K562 (cell line): Measurements from ENCODE around the gene CPED1. TPM values are rescaled to one million over a fixed set of nuclear protein-coding genes. Genes with fewer than 3 reads are reported as not detected.

Source experiments
- ATAC-seq: fragments of 200-7000 bp; cut with Tn5 transposase; 3 replicates; pipeline ENCODE4 v1.9.1; 2020; ENCODE audit warnings: moderate library complexity
- BruUV-seq: library from RNA; stranded (reverse); fragments of 400-500 nt; replicated peaks from 2 replicates; lab custom pipeline; 2021; lab: Mats Ljungman, UMichigan
- CTCF ChIA-PET: fragments of 300-600 bp; formaldehyde crosslinking; extraction: SDS; loops from one replicate; lab custom pipeline; 2021; ENCODE audit warnings: low intra/inter-chr PET ratio; lab: Yijun Ruan, JAX
- POLR2A ChIA-PET: fragments of 300-600, 350-650 bp; sonication (Branson Sonifier 250); formaldehyde crosslinking; extraction: SDS; loops from one replicate; lab custom pipeline; 2021; ENCODE audit warnings: antibody characterized with exemption, inconsistent platforms; lab: Yijun Ruan, JAX
- DNase-seq, 4 experiments: peaks; one replicate each; pipeline versions ENCODE4 v3.0.0 to v3.0.0-alpha.2; 2011 to 2018; ENCODE audit warnings: low spot score in 3 of 4, mixed read lengths in 3 of 4; ENCODE audit errors: extremely low read depth in 1 of 4
- FAIRE-seq: peaks from 2 replicates; lab custom pipeline; 2011; peaks lifted over from hg19 to GRCh38; lab: Jason Lieb, UNC
- H2AFZ ChIP-seq: 2 replicates; pipeline ENCODE4 v1.6.0; 2011; ENCODE audit warnings: low read depth, low read length, control low read depth, inconsistent platforms
- H3K27ac ChIP-seq: fragments of 200-600 bp; 3 replicates; pipeline ENCODE4 v1.8.0; 2011; ENCODE audit warnings: low read depth, mild to moderate bottlenecking, control low read depth, inconsistent platforms, low read length, moderate library complexity, mixed read lengths; ENCODE audit errors: extremely low read depth
- H3K27me3 ChIP-seq, 2 experiments: fragments of 300-600 bp in 1 of 2; 2 replicates in 1 of 2; 3 replicates in 1 of 2; pipeline versions ENCODE4 v1.6.0 to v1.8.0; 2011; ENCODE audit warnings: inconsistent platforms in 2 of 2, low read length in 2 of 2, mild to moderate bottlenecking in 1 of 2, mixed read lengths in 1 of 2, moderate library complexity in 1 of 2; ENCODE audit not compliant: control insufficient read depth in 2 of 2, insufficient read depth in 2 of 2
- H3K36me3 ChIP-seq: fragments of 300-600 bp; 3 replicates; pipeline ENCODE4 v1.8.0; 2011; ENCODE audit warnings: mild to moderate bottlenecking, low read length, inconsistent platforms; ENCODE audit not compliant: control insufficient read depth, insufficient read depth
- H3K4me1 ChIP-seq, 2 experiments: fragments of 200-600 bp in 1 of 2; replicated peaks in 1 of 2; 2 replicates in 1 of 2; 3 replicates in 1 of 2; pipeline versions ENCODE4 v1.5.1 to v1.8.0; 2011; ENCODE audit warnings: inconsistent platforms in 2 of 2, low read length in 2 of 2, mild to moderate bottlenecking in 1 of 2, mixed read lengths in 1 of 2, moderate library complexity in 1 of 2; ENCODE audit not compliant: control insufficient read depth in 2 of 2, insufficient read depth in 2 of 2
- H3K4me2 ChIP-seq: 2 replicates; pipeline ENCODE4 v1.6.1; 2011; ENCODE audit warnings: low read length, control low read depth, inconsistent platforms, mixed read lengths; ENCODE audit not compliant: insufficient read depth
- H3K4me3 ChIP-seq: fragments of 200-600 bp; sonication (generic), shearing (Covaris generic); 2 replicates; pipeline ENCODE4 v1.5.1; 2016; ENCODE audit warnings: control low read depth, inconsistent platforms
- H3K79me2 ChIP-seq: fragments of 200-600 bp; 3 replicates; pipeline ENCODE4 v1.8.0; 2011; ENCODE audit warnings: low read length, inconsistent platforms; ENCODE audit not compliant: control insufficient read depth, insufficient read depth
- H3K9ac ChIP-seq, 2 experiments: 2 replicates each; pipeline versions ENCODE4 v1.6.0 to v1.6.1; 2011; ENCODE audit warnings: low read depth in 2 of 2, low read length in 2 of 2, control low read depth in 1 of 2, inconsistent platforms in 1 of 2, mild to moderate bottlenecking in 1 of 2, mixed read lengths in 1 of 2; ENCODE audit not compliant: insufficient read depth in 1 of 2
- H3K9me1 ChIP-seq: one replicate; pipeline ENCODE4 v1.6.0; 2011; ENCODE audit warnings: inconsistent platforms, mild to moderate bottlenecking, low read length, moderate library complexity; ENCODE audit not compliant: control insufficient read depth, insufficient read depth
- H3K9me3 ChIP-seq: replicated peaks from 2 replicates; pipeline ENCODE4 v1.5.1; 2011; ENCODE audit warnings: low read depth, low read length, inconsistent platforms; ENCODE audit not compliant: control insufficient read depth, insufficient read depth
- H4K20me1 ChIP-seq: replicated peaks from 2 replicates; pipeline ENCODE4 v1.6.1; 2011; ENCODE audit warnings: low read length, inconsistent platforms, mixed read lengths; ENCODE audit not compliant: control insufficient read depth, insufficient read depth
- ARHGAP35 ChIP-seq: fragments of 450-650 bp; IDR thresholded peaks from 2 replicates; pipeline ENCODE4 v1.6.1; 2018; ENCODE audit not compliant: partially characterized antibody
- CHD1 ChIP-seq: fragments of 200-600 bp; sonication (generic); IDR thresholded peaks from one replicate; pipeline ENCODE4 v1.6.1; 2012; ENCODE audit warnings: mild to moderate bottlenecking, moderate library complexity, low read length, inconsistent platforms
- DIDO1 ChIP-seq: fragments of 450-650 bp; IDR thresholded peaks from 2 replicates; pipeline ENCODE4 v1.6.1; 2016; ENCODE audit warnings: low read depth, missing biosample characterization, missing genetic modification characterization
- DMBX1 ChIP-seq: fragments of 250-450 bp; sonication (Bioruptor Pico); IDR thresholded peaks from 2 replicates; pipeline ENCODE4 v1.8.0; 2022; ENCODE audit warnings: inconsistent platforms, mild to moderate bottlenecking, moderate library complexity, borderline replicate concordance
- ERF ChIP-seq: fragments of 450-650 bp; formaldehyde crosslinking; IDR thresholded peaks from 2 replicates; pipeline ENCODE4 v1.4.0; 2020; ENCODE audit warnings: mild to moderate bottlenecking, mixed read lengths
- FOXM1 ChIP-seq, 2 experiments: fragments of 450-650 bp in 1 of 2; sonication (generic) in 1 of 2; formaldehyde crosslinking in 1 of 2; IDR thresholded peaks; 2 replicates each; pipeline versions ENCODE4 v1.6.1 to v1.9.0; 2017 to 2022; ENCODE audit warnings: low read depth in 2 of 2, mild to moderate bottlenecking in 2 of 2, missing genetic modification reagents in 1 of 2, moderate library complexity in 1 of 2
- MAFG ChIP-seq: fragments of 450-650 bp; conservative IDR thresholded peaks from 2 replicates; pipeline ENCODE4 v1.6.1; 2016; ENCODE audit warnings: missing genetic modification characterization, missing compliant biosample characterization
- MTA1 ChIP-seq: fragments of 450-650 bp; IDR thresholded peaks from 2 replicates; pipeline ENCODE4 v1.6.1; 2017; ENCODE audit warnings: borderline replicate concordance
- POLR2AphosphoS5 ChIP-seq: IDR thresholded peaks from 2 replicates; pipeline ENCODE4 v1.6.1; 2011; ENCODE audit warnings: mild to moderate bottlenecking, low read depth, low read length, moderate library complexity; ENCODE audit not compliant: control insufficient read depth, insufficient read depth
- PYGO2 ChIP-seq: fragments of 450-650 bp; IDR thresholded peaks from 2 replicates; pipeline ENCODE4 v1.6.1; 2016; ENCODE audit warnings: mild to moderate bottlenecking, missing genetic modification characterization, moderate library complexity, missing compliant biosample characterization
- RBFOX2 ChIP-seq: fragments of 200-400 bp; formaldehyde crosslinking; IDR thresholded peaks from 2 replicates; pipeline ENCODE4 v1.6.1; 2017; ENCODE audit warnings: low read depth, mild to moderate bottlenecking, low read length, moderate library complexity
- SMARCA4 ChIP-seq: fragments of 450-650 bp; IDR thresholded peaks from 2 replicates; pipeline ENCODE4 v1.6.1; 2016
- SMARCB1 ChIP-seq: IDR thresholded peaks from 2 replicates; pipeline ENCODE4 v1.6.1; 2011; ENCODE audit warnings: improper control_type of control experiment, low read depth; ENCODE audit not compliant: insufficient read length
- SREBF1 ChIP-seq: fragments of 150-350 bp; IDR thresholded peaks from 2 replicates; pipeline ENCODE4 v1.6.1; 2014; ENCODE audit warnings: antibody characterized with exemption, low read depth, low read length, borderline replicate concordance
- STAT5B ChIP-seq: fragments of 250-450 bp; sonication (Bioruptor Pico); IDR thresholded peaks from 2 replicates; pipeline ENCODE4 v1.8.0; 2021; ENCODE audit warnings: mild to moderate bottlenecking, inconsistent platforms
- ZNF197 ChIP-seq: fragments of 200-800 bp; sonication (Bioruptor generic); IDR thresholded peaks from 2 replicates; pipeline ENCODE4 v1.6.1; 2016; ENCODE audit warnings: low read depth, missing genetic modification characterization, missing compliant biosample characterization
- ZNF23 ChIP-seq: fragments of 250-450 bp; sonication (Bioruptor Pico); IDR thresholded peaks from 2 replicates; pipeline ENCODE4 v1.4.0; 2020; ENCODE audit warnings: mild to moderate bottlenecking
- ZNF766 ChIP-seq: fragments of 200-800 bp; sonication (Bioruptor generic); conservative IDR thresholded peaks from 2 replicates; pipeline ENCODE4 v1.6.1; 2016; ENCODE audit warnings: missing genetic modification characterization, missing compliant biosample characterization
- WGBS: fragments of 100-300 bp; shearing (Covaris generic); methylation state at CpG from one replicate; pipeline ENCODE4 v1.1.6; 2016; ENCODE audit warnings: low coverage, mixed read lengths; ENCODE audit not compliant: insufficient coverage; ENCODE audit errors: missing lambda C conversion rate; 5-methylcytosine and 5-hydroxymethylcytosine counted together
- in situ Hi-C: fragments of 300-500 bp; cut with MboI; formaldehyde crosslinking; loops from 4 replicates; pipeline ENCODE4 v1.15.0; 2018; ENCODE audit warnings: inconsistent platforms, mixed read lengths
- intact Hi-C: fragments of 100-400 bp; cut with micrococcal nuclease; formaldehyde crosslinking; loops from 2 replicates; pipeline ENCODE4 v1.14.2; 2022
- polyA plus RNA-seq, 8 experiments: library from polyadenylated mRNA; depleted of rRNA in 4 of 8; stranded (reverse) in 5 of 8; unstranded in 3 of 8; fragments of >200 nt; fragmentation: Nextera tagmentation in 2 of 8; fragmentation: Illumina TruSeq in 1 of 8; extraction: Ambion mirVana in 2 of 8; extraction: Trizol in 1 of 8; gene quantifications; 2 replicates each; pipeline versions ENCODE4 v1.2.1 to v1.2.3, GENCODE V29; 2011 to 2014; ENCODE audit warnings: inconsistent platforms in 1 of 8, missing spikeins in 1 of 8
- total RNA-seq, 7 experiments: library from RNA; depleted of rRNA in 6 of 7; stranded (reverse); fragments of >200 nt in 6 of 7; fragmentation: Illumina TruSeq in 2 of 7; extraction: Trizol in 2 of 7; gene quantifications; 2 replicates each; pipeline versions ENCODE4 v1.2.1 to v1.2.3, GENCODE V29; 2011 to 2021; ENCODE audit warnings: low replicate concordance in 1 of 7
- TF ChIP-seq, protein P1 (sequence below): sonication (generic); formaldehyde crosslinking; IDR thresholded peaks from 2 replicates; pipeline ENCODE4 v1.8.0; 2022; ENCODE audit warnings: missing genetic modification reagents, mild to moderate bottlenecking, moderate library complexity, borderline replicate concordance
- TF ChIP-seq, protein P2 (sequence below): fragments of 250-450 bp; sonication (Bioruptor Pico); IDR thresholded peaks from 2 replicates; pipeline ENCODE4 v1.5.0; 2022; ENCODE audit warnings: mild to moderate bottlenecking

The CPED1 gene
- total and polyA plus RNA-seq, 9 of the 15 experiments (the other 6 are each of a cell fraction or from before 2014, with no cell fraction given): 195 to 393 (median 290) TPM

DNA sequence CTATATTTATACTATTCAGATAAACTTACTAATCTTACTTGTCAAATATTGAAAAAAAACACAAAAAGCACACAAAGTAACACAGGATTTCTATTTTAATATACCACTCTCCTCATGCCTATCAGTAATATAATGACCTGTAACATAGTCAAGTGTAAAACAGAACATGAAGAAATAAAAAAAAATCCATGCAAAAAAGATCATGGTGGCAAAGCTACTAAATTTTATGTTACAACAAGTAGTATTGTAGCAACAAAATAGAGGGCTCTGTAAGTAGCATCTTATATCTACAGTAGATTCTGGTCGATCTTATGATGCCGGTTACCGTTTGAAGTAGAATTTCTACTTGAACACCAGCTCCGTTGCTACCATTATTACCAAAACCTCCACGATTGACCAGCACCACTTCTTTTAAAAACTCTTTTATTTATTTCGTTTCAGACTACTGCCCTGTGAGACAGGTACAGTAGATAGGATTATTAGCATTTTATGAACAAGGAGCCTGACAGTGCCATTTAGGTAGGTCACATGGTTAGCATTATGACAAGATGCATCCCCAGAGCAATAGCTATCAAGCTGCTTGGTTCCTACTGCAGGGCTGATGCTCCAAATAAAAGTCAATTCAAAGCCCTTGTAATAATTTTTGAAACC, 2.1 kb downstream of the CPED1 start:
- no peak overlapping the region for H2AFZ ChIP-seq
- peak overlapping the region; percentile 63 for H3K4me3 ChIP-seq
- H3K4me1 ChIP-seq: peaks cover 9 to 20% of the 10 kb centered on the region in 2 experiments
- ChIA-PET POLR2A (interaction anchor here (0.8 to 5.0 kb wide), 13 partner anchors 9 to 346 kb away, joined by 3 to 56 read pairs (median 6); no protein-coding TSS in a partner anchor), CTCF (interaction anchor here (8.5 kb wide), 1 partner anchor 88 kb away, joined by 129 read pairs; no protein-coding TSS in a partner anchor)
- peak in 2 of 4 experiments; percentile 50 to 78 for DNase-seq
- peaks cover 49% of the 10 kb centered on the region for H3K36me3 ChIP-seq
- H3K9ac ChIP-seq: peak overlapping the region; percentile 55 to 87
- H4K20me1 ChIP-seq: no peaks in the 10 kb centered on the region
- peak; percentile 34 for ATAC-seq
- no peaks in the 10 kb centered on the region for H3K9me3 ChIP-seq
- BruUV-seq: no TSS peak
- no peaks in the 10 kb centered on the region for H3K27me3 ChIP-seq
- peak overlapping the region; percentile 92 for H3K4me2 ChIP-seq
- intact Hi-C loops (loop anchor here (1.0 to 5.0 kb wide), 4 partner anchors 49 to 1083 kb away; no protein-coding TSS in a partner anchor), in situ Hi-C loops (no loop called here)
- WGBS: 1% methylated on average over 6 of the region's 6 CpGs
- FAIRE-seq: no peak
- H3K27ac ChIP-seq: peak overlapping the region; percentile 78
- H3K9me1 ChIP-seq: no peaks in the 10 kb centered on the region
- H3K79me2 ChIP-seq: peaks cover 80% of the 10 kb centered on the region
- TF ChIP-seq CHD1 (no peak), DMBX1 (CRISPR knock-in tag) (no peak), ZNF197 (CRISPR knock-in tag) (no peak), ERF (CRISPR knock-in tag) (no peak), PYGO2 (tag) (no peak), SMARCB1 (no peak), STAT5B (no peak), RBFOX2 (peak; percentile 34; the same call in 1 of the 2 replicates), SREBF1 (no peak), MAFG (tag) (no peak), DIDO1 (tag) (no peak), POLR2AphosphoS5 (no peak), FOXM1 (IDR thresholded peaks at IDR 0.05; ENCODE audit: low read depth) (peak; percentile 47; the same call in 1 of the 2 replicates), FOXM1 (CRISPR knock-in tag; IDR thresholded peaks at IDR 0.05; ENCODE audit: low read depth) (no peak), ZNF766 (CRISPR knock-in tag) (0 out of 2 replicates have a peak, but pooled peaks have one; percentile 46), ZNF23 (CRISPR knock-in tag) (no peak), ARHGAP35 (no peak), MTA1 (no peak), SMARCA4 (no peak; the same call in 1 of the 2 replicates)
- TF ChIP-seq, protein P1, sequence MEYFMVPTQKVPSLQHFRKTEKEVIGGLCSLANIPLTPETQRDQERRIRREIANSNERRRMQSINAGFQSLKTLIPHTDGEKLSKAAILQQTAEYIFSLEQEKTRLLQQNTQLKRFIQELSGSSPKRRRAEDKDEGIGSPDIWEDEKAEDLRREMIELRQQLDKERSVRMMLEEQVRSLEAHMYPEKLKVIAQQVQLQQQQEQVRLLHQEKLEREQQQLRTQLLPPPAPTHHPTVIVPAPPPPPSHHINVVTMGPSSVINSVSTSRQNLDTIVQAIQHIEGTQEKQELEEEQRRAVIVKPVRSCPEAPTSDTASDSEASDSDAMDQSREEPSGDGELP (CRISPR knock-in tag): no peak
- TF ChIP-seq, protein P2, sequence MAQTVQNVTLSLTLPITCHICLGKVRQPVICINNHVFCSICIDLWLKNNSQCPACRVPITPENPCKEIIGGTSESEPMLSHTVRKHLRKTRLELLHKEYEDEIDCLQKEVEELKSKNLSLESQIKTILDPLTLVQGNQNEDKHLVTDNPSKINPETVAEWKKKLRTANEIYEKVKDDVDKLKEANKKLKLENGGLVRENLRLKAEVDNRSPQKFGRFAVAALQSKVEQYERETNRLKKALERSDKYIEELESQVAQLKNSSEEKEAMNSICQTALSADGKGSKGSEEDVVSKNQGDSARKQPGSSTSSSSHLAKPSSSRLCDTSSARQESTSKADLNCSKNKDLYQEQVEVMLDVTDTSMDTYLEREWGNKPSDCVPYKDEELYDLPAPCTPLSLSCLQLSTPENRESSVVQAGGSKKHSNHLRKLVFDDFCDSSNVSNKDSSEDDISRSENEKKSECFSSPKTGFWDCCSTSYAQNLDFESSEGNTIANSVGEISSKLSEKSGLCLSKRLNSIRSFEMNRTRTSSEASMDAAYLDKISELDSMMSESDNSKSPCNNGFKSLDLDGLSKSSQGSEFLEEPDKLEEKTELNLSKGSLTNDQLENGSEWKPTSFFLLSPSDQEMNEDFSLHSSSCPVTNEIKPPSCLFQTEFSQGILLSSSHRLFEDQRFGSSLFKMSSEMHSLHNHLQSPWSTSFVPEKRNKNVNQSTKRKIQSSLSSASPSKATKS (CRISPR knock-in tag): no peak
